ENCODE results near the gene PLP2. TPM values are rescaled to one million over a fixed set of nuclear protein-coding genes. Genes with fewer than 3 reads are reported as not detected.

PLP2 gene
- total and polyA plus RNA-seq, 7 donors, result 17.8 to 320 (median 77.7) TPM

GRCh38 chrX:49199315-49199595 is 27.6 kb downstream of the PLP2 start:
- DNase-seq (no peak), ATAC-seq (no peak)
- Histone ChIP-seq H3K36me3 (ENCODE audit: insufficient read depth in 1 of 2, low read depth in 1 of 2) (no peaks in the 10 kb centered on the region), H3K27me3 (ENCODE audit: insufficient read depth in 3 of 3, low read length in 2 of 3) (peaks cover 0 to 7% (median 0%) of the 10 kb centered on the region in 3 donors), H3K4me1 (no peaks in the 10 kb centered on the region), H3K27ac (no peak overlapping the region), H3K9me3 (no peaks in the 10 kb centered on the region), H3K4me3 (no peak overlapping the region)
- TF ChIP-seq CTCF (IDR thresholded peaks at IDR 0.05), result no peak
- intact Hi-C loops (cut with DNase I), result no loop called here
- WGBS, 3 donors, result 7 to 40% (median 11%) methylated on average over 5 to 11 of the region's 11 CpGs

GRCh38 chrX:49199906-49200771 is 28.4 kb downstream of the PLP2 start, which contains the start of gene SYP:
SYP (minus strand) TSS chrX:49200193; CDS start chrX:49200186, 7 bp downstream.
- 0 to 32% (median 0%) methylated on average over 17 to 57 of the region's 61 CpGs for WGBS, 3 donors
- intact Hi-C loops (cut with DNase I), result no loop called here
- no peaks in the 10 kb centered on the region for H3K4me1 ChIP-seq
- peak; percentile 89 to 93 for DNase-seq
- H3K27me3 ChIP-seq (ENCODE audit: insufficient read depth in 3 of 3, low read length in 2 of 3), result peaks cover 0 to 7% (median 0%) of the 10 kb centered on the region in 3 donors
- H3K4me3 ChIP-seq, result peak within 1 kb of the TSS; percentile 59
- peak; percentile 96 to 98 (median 97) for ATAC-seq
- TF ChIP-seq CTCF (IDR thresholded peaks at IDR 0.05), result no peak
- H3K36me3 ChIP-seq (ENCODE audit: insufficient read depth in 1 of 2, low read depth in 1 of 2), result no peaks in the 10 kb centered on the region
- no peaks in the 10 kb centered on the region for H3K9me3 ChIP-seq
- H3K27ac ChIP-seq, result peak within 1 kb of the TSS; percentile 58

GRCh38 chrX:49202022-49202421 is 30.3 kb downstream of the PLP2 start:
- no peaks in the 10 kb centered on the region for H3K36me3 ChIP-seq (ENCODE audit: insufficient read depth in 1 of 2, low read depth in 1 of 2)
- WGBS, 3 donors, result 85 to 94% (median 90%) methylated on average over 2 of the region's 2 CpGs
- TF ChIP-seq CTCF (IDR thresholded peaks at IDR 0.05), result no peak
- no peak overlapping the region for H3K27ac ChIP-seq
- no peak overlapping the region for H3K4me3 ChIP-seq
- intact Hi-C loops (cut with DNase I), result no loop called here
- DNase-seq, result no peak
- no peak for ATAC-seq
- no peaks in the 10 kb centered on the region for H3K4me1 ChIP-seq
- no peaks in the 10 kb centered on the region for H3K9me3 ChIP-seq
- peaks cover 0 to 12% (median 0%) of the 10 kb centered on the region in 3 donors for H3K27me3 ChIP-seq (ENCODE audit: insufficient read depth in 3 of 3, low read length in 2 of 3)

- Histone ChIP-seq H3K4me1 (no peaks in the 10 kb centered on the region), H3K27me3 (ENCODE audit: insufficient read depth in 3 of 3, low read length in 2 of 3) (peaks cover 0 to 11% (median 0%) of the 10 kb centered on the region in 3 donors), H3K36me3 (ENCODE audit: insufficient read depth in 1 of 2, low read depth in 1 of 2) (no peaks in the 10 kb centered on the region), H3K4me3 (no peak overlapping the region), H3K27ac (no peak overlapping the region), H3K9me3 (no peaks in the 10 kb centered on the region)
- no peak for DNase-seq
- TF ChIP-seq CTCF (IDR thresholded peaks at IDR 0.05), result no peak
- intact Hi-C loops (cut with DNase I), result no loop called here
- WGBS, 3 donors, result 54 to 70% (median 64%) methylated on average over 3 of the region's 3 CpGs
- ATAC-seq, result no peak
Measured at GRCh38 chrX:49203536-49203935, 31.8 kb downstream of the PLP2 start.
